CD14-positive monocyte (primary cell): ENCODE measurements around the gene MLX. TPM values are rescaled to one million over a fixed set of nuclear protein-coding genes. Genes with fewer than 3 reads are reported as not detected.

Experiments
- DNase-seq, 3 donors: peaks; one replicate each; pipeline ENCODE4 v3.0.0-alpha.2; 2011 to 2022
- H2AFZ ChIP-seq: 2 replicates; pipeline ENCODE4 v1.6.0; 2012; ENCODE audit warnings: mild to moderate bottlenecking, low read depth, low read length, inconsistent platforms; ENCODE audit not compliant: insufficient read depth, poor library complexity, severe bottlenecking
- H3K27ac ChIP-seq, 2 donors: 1 replicate in 1 of 2; 2 replicates in 1 of 2; pipeline ENCODE4 v1.5.1; 2012 to 2013; ENCODE audit warnings: low read length in 2 of 2, control low read depth in 1 of 2, inconsistent platforms in 1 of 2, low read depth in 1 of 2, mild to moderate bottlenecking in 1 of 2
- H3K27me3 ChIP-seq, 2 donors: one replicate each; pipeline versions ENCODE4 v1.6.0 to v1.6.1; 2011 to 2013; ENCODE audit warnings: low read length in 2 of 2; ENCODE audit not compliant: control insufficient read depth in 2 of 2, insufficient read depth in 2 of 2
- H3K36me3 ChIP-seq, 2 donors: replicated peaks in 1 of 2; 1 replicate in 1 of 2; 2 replicates in 1 of 2; pipeline versions ENCODE4 v1.5.1 to v1.6.1; 2012 to 2013; ENCODE audit warnings: low read length in 2 of 2, control low read depth in 1 of 2, inconsistent platforms in 1 of 2, mild to moderate bottlenecking in 1 of 2; ENCODE audit not compliant: insufficient read depth in 2 of 2, control insufficient read depth in 1 of 2
- H3K4me1 ChIP-seq, 2 donors: 1 replicate in 1 of 2; 2 replicates in 1 of 2; pipeline versions ENCODE4 v1.5.1 to v1.6.1; 2012 to 2013; ENCODE audit warnings: low read length in 2 of 2, control low read depth in 1 of 2, inconsistent platforms in 1 of 2, mild to moderate bottlenecking in 1 of 2, moderate library complexity in 1 of 2; ENCODE audit not compliant: insufficient read depth in 2 of 2, control insufficient read depth in 1 of 2
- H3K4me2 ChIP-seq: replicated peaks from 2 replicates; pipeline ENCODE3; 2012; ENCODE audit warnings: low read length, moderate library complexity, mild to moderate bottlenecking; ENCODE audit not compliant: poor library complexity, severe bottlenecking; ENCODE audit errors: extremely low read depth
- H3K4me3 ChIP-seq, 3 experiments: fragments of 200-600 bp in 1 of 3; sonication (generic) in 1 of 3; replicated peaks in 1 of 3; 1 replicate in 2 of 3; 2 replicates in 1 of 3; pipeline ENCODE4 v1.5.1; 2011 to 2013; ENCODE audit warnings: low read length in 3 of 3, mild to moderate bottlenecking in 3 of 3, control low read depth in 2 of 3, low read depth in 2 of 3, inconsistent platforms in 1 of 3, moderate library complexity in 1 of 3
- H3K79me2 ChIP-seq: 2 replicates; pipeline ENCODE4 v1.6.0; 2012; ENCODE audit warnings: mild to moderate bottlenecking, control low read depth, inconsistent platforms, low read length, moderate library complexity; ENCODE audit not compliant: insufficient read depth
- H3K9ac ChIP-seq: 2 replicates; pipeline ENCODE4 v1.6.0; 2017; ENCODE audit warnings: low read length, mild to moderate bottlenecking; ENCODE audit not compliant: insufficient read depth, poor library complexity, severe bottlenecking
- H3K9me3 ChIP-seq, 2 donors: replicated peaks in 1 of 2; 1 replicate in 1 of 2; 2 replicates in 1 of 2; pipeline versions ENCODE4 v1.5.1 to v1.6.1; 2012 to 2013; ENCODE audit warnings: low read length in 2 of 2, control low read depth in 1 of 2; ENCODE audit not compliant: control insufficient read depth in 1 of 2, insufficient read depth in 1 of 2
- H4K20me1 ChIP-seq: 2 replicates; pipeline ENCODE4 v1.6.0; 2012; ENCODE audit warnings: mild to moderate bottlenecking, low read length, control low read depth, moderate library complexity; ENCODE audit not compliant: insufficient read depth
- H3K27ac Mint-ChIP-seq, 7 donors: one replicate each; pipeline ENCODE4 v1.8.0; 2020; ENCODE audit warnings: mild to moderate bottlenecking in 7 of 7, mixed read lengths in 7 of 7, moderate library complexity in 6 of 7, inconsistent platforms in 2 of 7
- H3K27me3 Mint-ChIP-seq, 3 donors: one replicate each; pipeline ENCODE4 v1.8.0; 2021 to 2022; ENCODE audit warnings: low read depth in 3 of 3, mild to moderate bottlenecking in 3 of 3, mixed read lengths in 3 of 3, moderate library complexity in 3 of 3, inconsistent platforms in 1 of 3
- H3K36me3 Mint-ChIP-seq, 2 donors: one replicate each; pipeline ENCODE4 v1.8.0; 2020; ENCODE audit warnings: mixed read lengths in 2 of 2, inconsistent platforms in 1 of 2, mild to moderate bottlenecking in 1 of 2
- H3K4me1 Mint-ChIP-seq: one replicate; pipeline ENCODE4 v1.8.0; 2020; ENCODE audit warnings: mild to moderate bottlenecking, mixed read lengths
- H3K4me3 Mint-ChIP-seq, 2 donors: one replicate each; pipeline ENCODE4 v1.8.0; 2020; ENCODE audit warnings: mild to moderate bottlenecking in 2 of 2, mixed read lengths in 2 of 2, moderate library complexity in 1 of 2
- H3K9me3 Mint-ChIP-seq, 7 donors: one replicate each; pipeline ENCODE4 v1.8.0; 2020 to 2022; ENCODE audit warnings: mixed read lengths in 7 of 7, mild to moderate bottlenecking in 6 of 7, moderate library complexity in 6 of 7, inconsistent platforms in 2 of 7
- whole genome bisulfite sequencing: methylation state at CpG from one replicate; pipeline ENCODE4 v1.1.5; 2013; ENCODE audit warnings: missing lambda C conversion rate; ENCODE audit not compliant: insufficient coverage; 5-methylcytosine and 5-hydroxymethylcytosine counted together
- intact Hi-C, 2 donors: fragments of 100-400 bp; cut with micrococcal nuclease; formaldehyde crosslinking; loops; one replicate each; pipeline versions ENCODE4 v1.15.0 to v1.15.1; 2023
- polyA plus RNA-seq, 3 donors: library from polyadenylated mRNA; depleted of rRNA in 1 of 3; unstranded in 2 of 3; stranded (reverse) in 1 of 3; fragments of 300-500 nt in 2 of 3; fragments of >200 nt in 1 of 3; fragmentation: Illumina TruSeq in 2 of 3; gene quantifications; 1 replicate in 2 of 3; 2 replicates in 1 of 3; pipeline ENCODE4 v1.2.3, GENCODE V29; 2012 to 2021
- TF ChIP-seq, protein P1 (sequence below): fragments of 200-600 bp; IDR thresholded peaks from one replicate; pipeline ENCODE4 v1.8.0; 2022; ENCODE audit warnings: antibody characterized with exemption, mild to moderate bottlenecking

MLX gene
- polyA plus RNA-seq, 3 donors: 61.4 to 106 (median 63.5) TPM

GRCh38 chr17:42517516-42517915 is 49.4 kb upstream of the MLX start:
- H3K27me3 Mint-ChIP-seq: peaks cover 1 to 5% (median 3%) of the 10 kb centered on the region in 3 donors
- intact Hi-C loops: loop anchor here (5.0 to 10.0 kb wide), 4 partner anchors 60 to 195 kb away; partner anchors contain the start of genes ATP6V0A1 (in 1 of the 2) and CAVIN1 (in 1 of the 2)
- H3K27ac ChIP-seq: peak overlapping the region in 1 of 2 donors; percentile 68
- no peaks in the 10 kb centered on the region for H3K79me2 ChIP-seq
- H3K4me3 ChIP-seq: no peak overlapping the region
- no peak overlapping the region for H2AFZ ChIP-seq
- H3K4me3 Mint-ChIP-seq: no peak overlapping the region
- peaks cover 41% of the 10 kb centered on the region for H3K4me1 Mint-ChIP-seq
- no peaks in the 10 kb centered on the region for H3K27me3 ChIP-seq
- no peak overlapping the region for H3K9ac ChIP-seq
- peaks cover 66% of the 10 kb centered on the region for H4K20me1 ChIP-seq
- H3K36me3 ChIP-seq: peaks cover 45 to 65% of the 10 kb centered on the region in 2 donors
- H3K36me3 Mint-ChIP-seq: peaks cover 61 to 85% of the 10 kb centered on the region in 2 donors
- H3K9me3 Mint-ChIP-seq: no peaks in the 10 kb centered on the region
- H3K27ac Mint-ChIP-seq: peak overlapping the region in 6 of 7 donors; percentile 38 to 93 (median 70)
- H3K9me3 ChIP-seq: no peaks in the 10 kb centered on the region
- TF ChIP-seq, protein P1, sequence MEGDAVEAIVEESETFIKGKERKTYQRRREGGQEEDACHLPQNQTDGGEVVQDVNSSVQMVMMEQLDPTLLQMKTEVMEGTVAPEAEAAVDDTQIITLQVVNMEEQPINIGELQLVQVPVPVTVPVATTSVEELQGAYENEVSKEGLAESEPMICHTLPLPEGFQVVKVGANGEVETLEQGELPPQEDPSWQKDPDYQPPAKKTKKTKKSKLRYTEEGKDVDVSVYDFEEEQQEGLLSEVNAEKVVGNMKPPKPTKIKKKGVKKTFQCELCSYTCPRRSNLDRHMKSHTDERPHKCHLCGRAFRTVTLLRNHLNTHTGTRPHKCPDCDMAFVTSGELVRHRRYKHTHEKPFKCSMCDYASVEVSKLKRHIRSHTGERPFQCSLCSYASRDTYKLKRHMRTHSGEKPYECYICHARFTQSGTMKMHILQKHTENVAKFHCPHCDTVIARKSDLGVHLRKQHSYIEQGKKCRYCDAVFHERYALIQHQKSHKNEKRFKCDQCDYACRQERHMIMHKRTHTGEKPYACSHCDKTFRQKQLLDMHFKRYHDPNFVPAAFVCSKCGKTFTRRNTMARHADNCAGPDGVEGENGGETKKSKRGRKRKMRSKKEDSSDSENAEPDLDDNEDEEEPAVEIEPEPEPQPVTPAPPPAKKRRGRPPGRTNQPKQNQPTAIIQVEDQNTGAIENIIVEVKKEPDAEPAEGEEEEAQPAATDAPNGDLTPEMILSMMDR: peak; percentile 97
- 0% methylated on average over 1 of the region's 9 CpGs for WGBS
- peaks cover 36 to 38% of the 10 kb centered on the region in 2 donors for H3K4me1 ChIP-seq
- H3K4me2 ChIP-seq: peak overlapping the region; percentile 14
- DNase-seq: peak; percentile 78 to 84 (median 81)

DNA sequence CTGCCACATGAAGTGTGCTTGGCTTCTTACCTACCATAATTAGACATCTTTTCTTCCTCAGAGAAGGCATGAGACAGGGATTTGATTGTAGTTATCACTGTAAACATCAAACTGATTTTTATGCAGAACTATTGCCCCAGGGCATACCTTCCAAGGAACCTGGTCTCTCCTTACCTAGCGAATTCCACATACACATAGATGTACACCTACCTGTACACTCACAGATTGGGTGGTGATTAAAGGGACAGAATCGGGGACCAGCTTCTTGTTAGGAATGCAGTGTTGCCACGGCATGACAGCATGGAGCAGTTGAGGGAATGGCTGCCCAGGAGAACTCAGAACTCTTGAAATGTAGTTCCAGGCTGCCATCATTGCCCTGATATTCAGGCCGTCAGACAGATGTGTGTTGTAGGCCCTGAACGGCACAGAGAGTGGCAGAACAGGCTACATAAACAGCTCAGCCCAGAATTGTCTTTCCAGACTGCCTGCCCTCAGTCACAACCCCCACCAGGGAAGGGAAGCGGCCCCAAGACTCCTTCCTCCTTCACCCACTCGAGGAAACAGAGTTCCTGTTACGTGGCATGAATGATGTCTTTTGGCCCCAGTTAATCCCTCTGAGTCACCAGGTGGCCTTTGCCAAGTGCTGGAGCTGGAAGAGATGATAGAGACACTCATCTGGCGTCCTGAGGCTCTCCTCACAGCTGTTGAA is 48.7 kb upstream of the MLX start:
- Histone ChIP-seq H3K4me3 (peak overlapping the region in 1 of 3 experiments; percentile 31), H3K27ac (peak overlapping the region; percentile 57 to 68), H3K36me3 (peaks cover 50 to 65% of the 10 kb centered on the region in 2 donors), H3K9ac (no peak overlapping the region), H2AFZ (no peak overlapping the region), H4K20me1 (peaks cover 66% of the 10 kb centered on the region), H3K4me1 (peaks cover 36 to 38% of the 10 kb centered on the region in 2 donors), H3K79me2 (no peaks in the 10 kb centered on the region), H3K27me3 (no peaks in the 10 kb centered on the region), H3K9me3 (no peaks in the 10 kb centered on the region), H3K4me2 (peak overlapping the region; percentile 45)
- H3K27me3 Mint-ChIP-seq: peaks cover 1 to 5% (median 3%) of the 10 kb centered on the region in 3 donors
- 23% methylated on average over 8 of the region's 9 CpGs for WGBS
- no peaks in the 10 kb centered on the region for H3K9me3 Mint-ChIP-seq
- H3K4me1 Mint-ChIP-seq: peaks cover 41% of the 10 kb centered on the region
- H3K36me3 Mint-ChIP-seq: peaks cover 63 to 89% of the 10 kb centered on the region in 2 donors
- TF ChIP-seq, protein P1: no peak
- H3K4me3 Mint-ChIP-seq: peak overlapping the region; percentile 50 to 81
- peak; percentile 78 to 92 (median 87) for DNase-seq
- intact Hi-C loops: loop anchor here (5.0 to 10.0 kb wide), 4 partner anchors 61 to 196 kb away; partner anchors contain the start of genes ATP6V0A1 (in 1 of the 2) and CAVIN1 (in 1 of the 2)
- peak overlapping the region; percentile 85 to 93 (median 91) for H3K27ac Mint-ChIP-seq
